HepG2 (cell line): ENCODE results near the gene RTEL1. TPM values are rescaled to one million over a fixed set of nuclear protein-coding genes. Genes with fewer than 3 reads are reported as not detected.

Source experiments
- EP300 ChIP-seq, 3 experiments: sonication (generic) in 1 of 3; formaldehyde crosslinking in 1 of 3; IDR thresholded peaks; 2 replicates each; pipeline versions ENCODE4 v1.5.1 to v1.6.1; 2011 to 2020; ENCODE audit warnings: low read depth in 2 of 3, low read length in 2 of 3, borderline replicate concordance in 1 of 3, improper control_type of control experiment in 1 of 3, mild to moderate bottlenecking in 1 of 3, missing genetic modification reagents in 1 of 3, moderate library complexity in 1 of 3
- FUBP1 ChIP-seq: sonication (generic); formaldehyde crosslinking; IDR thresholded peaks from 2 replicates; pipeline ENCODE4 v1.5.1; 2020; ENCODE audit warnings: missing genetic modification reagents, mild to moderate bottlenecking, borderline replicate concordance
- HOXA9 ChIP-seq: sonication (generic); formaldehyde crosslinking; IDR thresholded peaks from 2 replicates; pipeline ENCODE4 v1.8.1; 2022; ENCODE audit warnings: missing genetic modification reagents, mild to moderate bottlenecking, moderate library complexity, borderline replicate concordance
- ISX ChIP-seq: sonication (generic); formaldehyde crosslinking; conservative IDR thresholded peaks from 2 replicates; pipeline ENCODE4 v1.5.0; 2020; ENCODE audit warnings: missing genetic modification reagents
- KAT8 ChIP-seq: IDR thresholded peaks from 2 replicates; pipeline ENCODE4 v1.6.1; 2016; ENCODE audit warnings: missing genetic modification reagents, missing compliant biosample characterization
- MAFG ChIP-seq: sonication (generic); formaldehyde crosslinking; IDR thresholded peaks from 2 replicates; pipeline ENCODE4 v1.5.1; 2020; ENCODE audit warnings: mild to moderate bottlenecking, missing genetic modification reagents
- MXD4 ChIP-seq: IDR thresholded peaks from 2 replicates; pipeline ENCODE4 v1.6.1; 2016; ENCODE audit warnings: mild to moderate bottlenecking, missing biosample characterization, missing genetic modification reagents
- NONO ChIP-seq, 2 experiments: fragments of 450-650 bp in 1 of 2; sonication (generic) in 1 of 2; formaldehyde crosslinking in 1 of 2; IDR thresholded peaks in 1 of 2; conservative IDR thresholded peaks in 1 of 2; 2 replicates each; pipeline versions ENCODE4 v1.6.1 to v1.8.0; 2017 to 2022; ENCODE audit warnings: mild to moderate bottlenecking in 1 of 2, missing genetic modification reagents in 1 of 2, moderate library complexity in 1 of 2
- PAF1 ChIP-seq: IDR thresholded peaks from 2 replicates; pipeline ENCODE4 v1.6.1; 2016; ENCODE audit warnings: missing genetic modification reagents, missing compliant biosample characterization
- PRMT3 ChIP-seq: sonication (generic); formaldehyde crosslinking; IDR thresholded peaks from 2 replicates; pipeline ENCODE4 v1.8.1; 2022; ENCODE audit warnings: low read depth, mild to moderate bottlenecking, moderate library complexity, missing genetic modification reagents, borderline replicate concordance
- SRSF1 ChIP-seq: fragments of 200-400 bp; formaldehyde crosslinking; optimal IDR thresholded peaks from 2 replicates; pipeline ENCODE3; 2017; ENCODE audit warnings: mild to moderate bottlenecking, low read depth, low read length, moderate library complexity
- THRA ChIP-seq: sonication (generic); formaldehyde crosslinking; IDR thresholded peaks from 2 replicates; pipeline ENCODE4 v1.4.0; 2020; ENCODE audit warnings: missing genetic modification reagents, borderline replicate concordance
- TMF1 ChIP-seq: sonication (generic); formaldehyde crosslinking; IDR thresholded peaks from 2 replicates; pipeline ENCODE4 v1.8.1; 2022; ENCODE audit warnings: low read depth, missing genetic modification reagents
- ZBTB49 ChIP-seq: sonication (generic); formaldehyde crosslinking; IDR thresholded peaks from 2 replicates; pipeline ENCODE4 v1.4.0; 2020; ENCODE audit warnings: missing genetic modification reagents, borderline replicate concordance
- ZMYM2 ChIP-seq: sonication (generic); formaldehyde crosslinking; IDR thresholded peaks from 2 replicates; pipeline ENCODE4 v1.8.0; 2022; ENCODE audit warnings: mild to moderate bottlenecking, missing genetic modification reagents
- ZNF282 ChIP-seq: fragments of 450-650 bp; IDR thresholded peaks from 2 replicates; pipeline ENCODE4 v1.6.1; 2018; ENCODE audit not compliant: partially characterized antibody
- ZNF747 ChIP-seq: sonication (generic); formaldehyde crosslinking; IDR thresholded peaks from 2 replicates; pipeline ENCODE4 v1.8.1; 2023; ENCODE audit warnings: missing genetic modification reagents, mild to moderate bottlenecking, borderline replicate concordance
- ZNF883 ChIP-seq: sonication (generic); formaldehyde crosslinking; IDR thresholded peaks from 2 replicates; pipeline ENCODE4 v1.5.1; 2020; ENCODE audit warnings: mild to moderate bottlenecking, missing genetic modification reagents; ENCODE audit errors: not compliant biosample characterization
- polyA plus RNA-seq, 8 experiments: library from polyadenylated mRNA; depleted of rRNA in 3 of 8; stranded (reverse) in 7 of 8; unstranded in 1 of 8; fragments of >200 nt; fragmentation: Illumina TruSeq in 4 of 8; extraction: Trizol in 4 of 8; gene quantifications; 2 replicates each; pipeline versions ENCODE4 v1.2.1 to v1.2.3, GENCODE V29; 2011 to 2016; ENCODE audit warnings: low read depth in 4 of 8, missing spikeins in 1 of 8, mixed read lengths in 1 of 8; ENCODE audit not compliant: insufficient read depth in 1 of 8
- total RNA-seq, 5 experiments: library from RNA; depleted of rRNA; stranded (reverse); fragments of >200 nt; fragmentation: Illumina TruSeq; extraction: Trizol; gene quantifications; 2 replicates each; pipeline ENCODE4 v1.2.3, GENCODE V29; 2016; ENCODE audit warnings: low read depth in 1 of 5
- TF ChIP-seq, protein P1 (sequence below): sonication (generic); formaldehyde crosslinking; IDR thresholded peaks from 2 replicates; pipeline ENCODE4 v1.4.0; 2020; ENCODE audit warnings: missing genetic modification reagents

The RTEL1 gene
- total and polyA plus RNA-seq, 2 of the 13 experiments (the other 11 are each of a cell fraction or from before 2014, with no cell fraction given): 21.8 to 36.4 TPM

DNA sequence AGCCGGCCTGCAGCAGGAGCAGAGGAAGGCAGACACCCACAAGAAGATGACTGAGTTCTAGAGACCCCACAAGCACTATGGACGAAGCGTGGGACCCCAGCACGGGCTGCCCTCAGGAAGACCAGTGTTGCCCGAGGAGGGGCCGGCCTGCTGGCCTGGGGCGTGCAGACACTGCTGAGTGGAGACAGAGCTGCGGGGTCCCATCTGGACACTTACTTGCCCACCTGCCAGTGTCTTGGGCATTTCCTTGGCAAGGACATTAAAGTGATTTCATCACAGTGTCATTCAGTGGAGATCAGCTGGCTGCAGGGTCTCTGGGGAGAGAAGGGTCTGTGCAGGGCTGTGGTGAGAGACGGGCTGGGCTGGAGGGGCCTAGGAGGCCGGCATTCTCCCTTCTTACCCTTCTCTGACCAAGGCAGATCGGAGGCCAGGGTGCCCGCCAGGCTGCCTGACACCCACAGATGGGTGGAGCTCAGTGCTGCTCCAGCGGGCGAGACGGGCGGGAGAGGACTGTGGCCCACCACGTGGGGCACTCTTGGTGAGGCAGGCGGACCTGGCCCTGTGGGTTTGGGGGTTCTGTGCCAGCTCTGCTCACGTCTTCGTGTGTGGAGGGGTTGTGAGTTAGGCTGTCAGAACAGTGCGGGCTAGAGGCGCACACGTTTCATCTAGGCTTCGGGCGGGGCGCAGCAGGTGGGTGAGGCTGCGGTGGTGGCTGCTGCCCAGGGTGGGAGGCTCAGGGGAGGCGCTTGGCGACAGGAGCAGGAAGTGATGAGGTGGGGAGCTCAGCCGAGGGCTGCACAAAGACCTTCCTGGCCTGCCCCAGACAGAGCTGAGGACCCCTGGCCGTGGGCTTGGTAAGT is 78.0 kb downstream of the RTEL1 start, which contains the start of gene LIME1 (continued):
- TF ChIP-seq NONO (IDR thresholded peaks at IDR 0.05) (no peak), NONO (CRISPR knock-in tag; conservative IDR thresholded peaks at IDR 0.05) (peak; percentile 1; the same call in 1 of the 2 replicates), MXD4 (no peak), FUBP1 (CRISPR knock-in tag) (no peak), PRMT3 (CRISPR knock-in tag) (no peak), ZNF883 (CRISPR knock-in tag) (no peak), THRA (CRISPR knock-in tag) (no peak), PAF1 (CRISPR knock-in tag) (no peak; the same call in 1 of the 2 replicates), MAFG (CRISPR knock-in tag) (no peak), SRSF1 (peak; percentile 9), HOXA9 (no peak), ISX (CRISPR knock-in tag) (no peak), ZNF282 (no peak), ZNF747 (CRISPR knock-in tag) (no peak), KAT8 (CRISPR knock-in tag) (no peak), ZMYM2 (CRISPR knock-in tag) (no peak), TMF1 (no peak), ZBTB49 (CRISPR knock-in tag) (no peak), EP300 (IDR thresholded peaks at IDR 0.05; ENCODE audit: low read depth in 2 of 2, low read length in 2 of 2) (no peak), EP300 (CRISPR knock-in tag; IDR thresholded peaks at IDR 0.05; ENCODE audit: borderline replicate concordance) (no peak)
- TF ChIP-seq, protein P1, sequence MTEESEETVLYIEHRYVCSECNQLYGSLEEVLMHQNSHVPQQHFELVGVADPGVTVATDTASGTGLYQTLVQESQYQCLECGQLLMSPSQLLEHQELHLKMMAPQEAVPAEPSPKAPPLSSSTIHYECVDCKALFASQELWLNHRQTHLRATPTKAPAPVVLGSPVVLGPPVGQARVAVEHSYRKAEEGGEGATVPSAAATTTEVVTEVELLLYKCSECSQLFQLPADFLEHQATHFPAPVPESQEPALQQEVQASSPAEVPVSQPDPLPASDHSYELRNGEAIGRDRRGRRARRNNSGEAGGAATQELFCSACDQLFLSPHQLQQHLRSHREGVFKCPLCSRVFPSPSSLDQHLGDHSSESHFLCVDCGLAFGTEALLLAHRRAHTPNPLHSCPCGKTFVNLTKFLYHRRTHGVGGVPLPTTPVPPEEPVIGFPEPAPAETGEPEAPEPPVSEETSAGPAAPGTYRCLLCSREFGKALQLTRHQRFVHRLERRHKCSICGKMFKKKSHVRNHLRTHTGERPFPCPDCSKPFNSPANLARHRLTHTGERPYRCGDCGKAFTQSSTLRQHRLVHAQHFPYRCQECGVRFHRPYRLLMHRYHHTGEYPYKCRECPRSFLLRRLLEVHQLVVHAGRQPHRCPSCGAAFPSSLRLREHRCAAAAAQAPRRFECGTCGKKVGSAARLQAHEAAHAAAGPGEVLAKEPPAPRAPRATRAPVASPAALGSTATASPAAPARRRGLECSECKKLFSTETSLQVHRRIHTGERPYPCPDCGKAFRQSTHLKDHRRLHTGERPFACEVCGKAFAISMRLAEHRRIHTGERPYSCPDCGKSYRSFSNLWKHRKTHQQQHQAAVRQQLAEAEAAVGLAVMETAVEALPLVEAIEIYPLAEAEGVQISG (CRISPR knock-in tag): no peak
